ENCODE measurements around the gene S100A16.

DNA sequence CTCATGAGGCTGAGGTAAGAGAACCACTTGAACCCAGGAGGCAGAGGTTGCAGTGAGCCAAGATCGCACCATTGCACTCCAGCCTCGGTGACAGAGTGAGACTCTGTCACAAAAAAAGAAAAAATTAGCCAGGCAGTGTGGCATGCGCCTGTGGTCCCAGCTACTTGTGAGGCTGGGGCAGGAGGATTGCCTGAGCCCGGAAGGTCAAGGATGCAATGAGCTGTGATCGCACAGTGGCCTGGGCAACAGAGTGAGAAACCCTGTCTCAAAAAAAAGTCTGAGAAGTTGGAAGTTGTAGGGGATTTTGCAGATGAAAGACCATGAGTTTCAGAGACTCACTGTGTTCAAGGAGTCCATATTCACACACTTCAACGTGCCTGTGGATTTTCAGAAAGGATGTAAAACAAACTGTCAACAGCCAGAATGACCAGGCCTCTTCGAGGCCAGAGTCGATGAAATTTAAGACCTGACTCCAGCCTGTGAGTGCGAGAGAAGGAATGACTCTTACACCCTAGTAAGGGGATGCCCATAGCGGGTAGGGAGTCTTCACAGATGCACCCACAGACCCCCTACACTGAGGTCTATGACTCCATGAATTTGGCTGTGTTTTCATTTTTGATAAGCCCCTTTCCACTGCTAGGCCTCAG lies 12.2 kb upstream of the S100A16 start:
- TF ChIP-seq POLR2A (IDR thresholded peaks at IDR 0.05) (no peak), CTCF (IDR thresholded peaks at IDR 0.05) (no peak)

All from stomach (tissue), 4 donors.